Measurements from ENCODE around the gene DCAF12L1. TPM values are rescaled to one million over a fixed set of nuclear protein-coding genes. Genes with fewer than 3 reads are reported as not detected.

Gene DCAF12L1
- total RNA-seq, result not detected
- long read RNA-seq, result 0 reads

DNA sequence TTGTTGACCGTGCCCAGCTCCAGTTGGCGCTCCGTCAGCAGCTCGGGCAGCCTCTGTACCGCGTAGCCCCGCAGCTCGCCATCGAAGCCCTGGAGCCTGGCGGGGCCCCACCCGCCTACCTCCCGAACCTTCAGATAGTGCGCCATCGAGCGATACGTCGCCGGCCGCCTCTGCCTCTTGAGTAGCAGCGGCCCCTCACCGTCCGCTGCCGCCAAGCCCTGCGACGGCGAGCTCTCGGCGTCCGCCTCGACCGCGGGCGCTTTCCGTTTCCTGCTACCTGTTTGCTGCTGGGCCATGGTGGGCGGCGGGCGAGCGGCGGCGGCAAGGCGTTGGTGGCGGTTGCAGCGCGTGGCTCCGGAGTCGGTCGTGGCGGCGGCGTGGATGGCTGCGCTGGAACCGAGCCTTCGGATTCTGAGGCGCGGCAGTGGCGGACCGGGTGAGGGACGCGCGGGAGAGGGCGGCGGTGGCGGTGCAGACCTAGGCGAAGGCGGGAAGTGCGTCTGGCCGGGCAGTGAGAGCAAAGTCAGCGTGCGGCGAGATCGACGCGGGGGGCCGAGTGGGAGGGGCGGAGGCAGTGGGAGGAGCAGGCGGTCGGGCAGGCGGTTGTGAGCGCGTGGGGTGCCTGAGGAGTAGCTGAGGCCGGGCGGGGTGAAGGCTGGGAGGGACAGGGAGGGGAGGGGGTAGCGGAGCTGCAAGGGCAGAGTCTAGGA lies at the start of gene DCAF12L1:
Gene DCAF12L1 (minus strand): TSS at position 502 of the 710 bp plus-strand sequence. CDS start 206 bp downstream, at position 296.
- DNase-seq (no peak), ATAC-seq (ENCODE audit: poor library complexity) (no peak)
- intact Hi-C loops (cut with DNase I), result no loop called here

DNA sequence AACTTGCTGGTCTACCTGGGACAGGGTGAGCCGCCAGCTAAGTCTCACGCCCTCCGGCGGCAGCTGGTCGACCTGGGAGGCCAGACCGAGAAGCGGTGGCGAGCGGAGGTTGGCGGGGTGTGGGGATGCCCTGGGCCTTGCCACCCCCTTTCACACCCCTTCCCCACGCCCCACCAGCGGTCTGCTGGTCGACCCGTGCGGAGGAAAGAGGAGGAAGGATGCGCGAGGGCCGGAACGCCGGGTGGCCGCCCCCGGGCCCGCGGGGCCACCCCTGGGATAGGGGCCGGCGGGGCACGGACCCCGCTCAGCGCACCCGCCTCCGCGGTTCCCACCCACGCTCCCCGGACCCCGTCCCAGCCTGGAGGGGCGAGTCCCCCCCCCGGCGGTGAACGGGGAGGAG lies 28.3 kb upstream of the DCAF12L1 start:
- ATAC-seq (ENCODE audit: poor library complexity), result no peak
- intact Hi-C loops (cut with DNase I), result no loop called here
- DNase-seq, result no peak

DNA sequence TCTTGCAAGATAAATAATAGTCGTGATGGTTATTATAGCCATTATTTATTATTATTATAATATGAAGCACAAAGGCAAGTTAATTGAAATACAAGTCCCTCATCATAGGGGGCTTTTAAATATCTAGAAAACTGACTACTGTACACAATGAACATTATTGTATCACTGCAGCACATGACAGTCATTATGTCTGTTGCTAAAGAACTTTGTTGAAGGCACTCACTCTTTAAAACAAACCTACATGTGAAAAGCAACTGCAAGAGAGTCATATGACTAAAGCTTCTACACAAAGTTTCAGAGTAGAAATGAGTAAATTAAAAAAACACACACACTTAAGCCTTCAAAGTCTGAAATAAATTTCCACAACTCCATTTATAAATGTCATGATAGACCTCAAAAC lies 23.3 kb upstream of the DCAF12L1 start:
- DNase-seq, result no peak
- ATAC-seq (ENCODE audit: poor library complexity), result no peak
- intact Hi-C loops (cut with DNase I), result no loop called here

DNA sequence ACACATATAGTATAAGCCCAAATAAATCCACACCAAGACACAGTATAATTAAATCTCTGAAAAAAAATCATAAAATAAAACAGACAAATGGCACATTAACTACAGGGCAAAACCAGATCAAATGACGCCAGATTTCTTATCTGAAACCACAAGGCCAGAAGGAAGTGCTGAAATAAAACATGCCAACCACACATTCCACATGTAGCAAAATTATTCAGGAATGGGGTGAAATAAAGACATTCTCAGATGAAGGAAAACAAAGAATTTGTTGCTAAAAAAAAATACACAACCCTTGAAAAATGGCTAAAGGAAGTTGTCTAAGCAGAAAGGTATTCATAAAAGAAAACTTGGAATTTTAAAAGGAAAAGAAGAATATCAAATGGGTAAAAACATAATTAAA lies 4.5 kb upstream of the DCAF12L1 start:
- DNase-seq (no peak), ATAC-seq (ENCODE audit: poor library complexity) (no peak)
- intact Hi-C loops (cut with DNase I), result no loop called here

DNA sequence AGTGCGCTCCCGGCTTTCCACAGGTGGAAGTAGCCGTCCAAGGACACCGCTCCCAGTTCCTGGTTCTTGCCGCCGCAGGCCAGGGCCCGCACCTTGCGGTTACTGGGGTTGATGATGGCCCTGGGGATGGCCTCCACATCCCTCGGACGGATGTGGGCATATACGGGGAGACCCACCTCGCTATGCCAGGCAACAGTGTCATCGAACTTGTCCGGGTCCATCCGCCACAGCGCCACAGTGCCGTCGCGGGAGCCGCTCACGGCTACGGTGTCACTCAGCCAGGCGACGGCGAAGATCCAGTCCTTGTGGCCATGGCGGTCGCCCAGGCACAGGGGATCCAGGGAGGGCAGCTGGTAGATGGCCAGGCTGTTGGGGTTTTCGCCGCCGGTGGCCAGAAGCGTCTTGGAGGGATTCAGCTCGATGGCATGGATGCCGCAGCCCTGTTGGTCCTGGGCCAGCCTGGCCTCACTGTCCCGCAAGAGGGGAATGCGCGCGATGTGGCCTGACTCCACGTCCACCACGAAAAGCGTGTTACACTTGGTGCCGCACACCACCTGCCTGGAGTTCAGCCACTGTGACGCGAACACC lies 795 bp downstream of the DCAF12L1 start:
- DNase-seq, result no peak
- no peak for ATAC-seq (ENCODE audit: poor library complexity)
- intact Hi-C loops (cut with DNase I), result no loop called here

DNA sequence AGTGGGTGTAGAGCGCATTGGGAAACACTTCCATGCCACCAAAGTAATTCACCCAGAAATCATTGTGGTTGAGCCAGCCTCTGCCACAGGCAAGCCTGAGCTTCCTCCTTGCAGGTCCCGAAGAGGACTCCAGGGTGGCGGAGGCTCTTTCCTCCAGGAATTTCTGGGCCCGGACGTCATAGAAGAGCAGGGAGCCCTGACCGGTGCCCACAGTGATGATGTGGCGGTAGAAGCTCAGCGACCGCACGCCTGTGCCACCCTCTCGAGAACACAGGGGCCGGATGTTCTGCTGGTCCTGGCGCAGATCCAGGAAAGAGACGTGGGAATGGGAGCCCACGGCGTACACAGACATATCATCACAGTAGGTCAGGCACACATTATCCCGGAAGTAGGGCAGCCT lies 1.3 kb downstream of the DCAF12L1 start:
- no peak for ATAC-seq (ENCODE audit: poor library complexity)
- DNase-seq, result no peak
- intact Hi-C loops (cut with DNase I), result no loop called here

DNA sequence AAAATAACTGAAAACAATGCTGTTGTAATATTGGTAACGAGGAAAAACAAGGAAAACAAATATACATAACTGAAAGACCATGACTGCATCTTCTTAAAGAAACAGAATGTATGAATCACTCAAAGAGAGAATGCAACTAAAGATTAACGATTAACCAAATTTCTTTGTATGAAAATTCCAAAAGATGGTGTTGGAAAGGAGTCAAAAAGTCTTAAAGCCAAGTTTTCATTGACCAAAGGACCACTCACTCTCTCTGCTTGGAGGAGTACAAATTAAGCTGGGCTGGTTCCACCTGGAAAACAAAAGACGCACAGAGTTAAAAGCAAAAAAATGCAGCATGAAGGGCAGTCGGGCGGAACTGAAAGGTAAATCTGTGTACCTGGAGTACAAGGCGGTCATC lies 1.8 kb downstream of the DCAF12L1 start:
- ATAC-seq (ENCODE audit: poor library complexity) (no peak), DNase-seq (no peak)
- intact Hi-C loops (cut with DNase I), result no loop called here

DNA sequence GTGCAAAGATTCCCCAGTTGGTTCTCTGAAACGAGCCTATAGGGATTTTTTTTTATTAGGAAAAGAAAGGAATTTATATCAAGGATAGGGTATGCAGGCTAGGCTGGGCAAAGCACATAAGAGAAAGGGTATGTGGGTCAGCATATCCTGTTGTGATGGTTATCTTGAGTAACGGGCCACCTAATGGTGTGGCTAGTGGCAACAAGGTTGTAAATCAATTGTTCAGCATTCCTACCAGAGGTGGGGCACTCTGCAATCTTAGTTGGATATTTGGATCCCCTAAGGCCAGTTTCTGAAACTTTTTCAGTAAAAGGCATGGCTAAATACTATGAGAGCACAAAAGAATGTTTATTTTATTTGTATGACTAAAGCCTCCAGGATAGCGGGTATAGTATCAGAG lies 42.7 kb downstream of the DCAF12L1 start:
- ATAC-seq (ENCODE audit: poor library complexity) (no peak), DNase-seq (no peak)
- intact Hi-C loops (cut with DNase I), result no loop called here

Measured in Right ventricle myocardium superior (tissue), 1 donor.